Stimulated activated CD4-positive, alpha-beta T cell treated with anti-CD3 and anti-CD28 coated beads, TNF-alpha, amount 100 ng/mL, for 1 hour (primary cell): ENCODE measurements around the gene MTNR1B.

Source experiments
- DNase-seq, 3 donors: peaks; one replicate each; pipeline ENCODE4 v3.0.0-alpha.2; 2020; ENCODE audit warnings: low read depth in 3 of 3, low spot score in 1 of 3

Gene MTNR1B

DNA sequence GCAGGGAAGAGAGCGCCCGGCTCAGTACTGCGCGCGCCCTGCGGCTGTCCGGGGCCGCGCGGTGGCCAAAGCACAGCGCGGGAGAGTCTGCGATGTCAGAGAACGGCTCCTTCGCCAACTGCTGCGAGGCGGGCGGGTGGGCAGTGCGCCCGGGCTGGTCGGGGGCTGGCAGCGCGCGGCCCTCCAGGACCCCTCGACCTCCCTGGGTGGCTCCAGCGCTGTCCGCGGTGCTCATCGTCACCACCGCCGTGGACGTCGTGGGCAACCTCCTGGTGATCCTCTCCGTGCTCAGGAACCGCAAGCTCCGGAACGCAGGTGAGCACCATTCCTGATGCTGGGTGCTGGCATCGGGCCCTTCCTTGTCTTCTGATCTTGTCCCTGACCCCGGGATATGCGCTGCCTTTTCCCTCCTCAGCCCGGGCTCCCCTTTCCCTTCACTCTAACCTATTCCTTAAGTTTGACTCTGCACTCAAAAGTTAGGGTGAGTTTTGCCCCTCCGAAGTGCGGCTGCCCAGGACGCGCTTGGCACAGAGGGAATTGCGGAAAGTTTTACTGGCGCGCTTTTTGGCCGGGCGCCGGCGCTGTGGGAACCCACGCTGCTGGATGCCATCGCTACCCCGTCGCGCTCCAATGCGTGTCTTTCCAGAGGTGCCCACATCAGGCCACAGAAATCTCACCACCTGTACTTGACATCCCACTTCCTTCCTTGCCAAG is at the start of gene MTNR1B:
Gene MTNR1B (plus strand): TSS at position 18 of the 714 bp plus-strand sequence. CDS start 75 bp downstream, at position 93.
- DNase-seq, result no peak

DNA sequence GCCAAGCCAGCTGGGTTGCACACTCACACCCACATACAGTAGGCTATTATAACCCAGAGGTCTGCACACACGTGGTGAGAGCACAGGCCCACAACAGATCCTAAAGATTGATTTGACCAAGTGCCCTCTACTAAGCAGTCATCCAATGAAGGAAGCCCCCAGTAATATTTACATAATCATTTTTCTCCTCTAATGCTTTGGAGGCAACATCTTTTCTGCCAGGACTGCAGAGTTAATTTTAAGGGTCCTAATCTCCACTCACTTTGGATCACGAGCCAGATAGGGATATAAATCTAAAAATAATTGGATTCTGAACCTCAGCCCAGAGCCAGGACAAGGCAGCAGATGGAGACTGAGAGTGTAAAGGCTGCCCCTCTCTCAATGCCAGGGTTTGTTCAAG is 49.1 kb upstream of the MTNR1B start:
- DNase-seq, result no peak

DNA sequence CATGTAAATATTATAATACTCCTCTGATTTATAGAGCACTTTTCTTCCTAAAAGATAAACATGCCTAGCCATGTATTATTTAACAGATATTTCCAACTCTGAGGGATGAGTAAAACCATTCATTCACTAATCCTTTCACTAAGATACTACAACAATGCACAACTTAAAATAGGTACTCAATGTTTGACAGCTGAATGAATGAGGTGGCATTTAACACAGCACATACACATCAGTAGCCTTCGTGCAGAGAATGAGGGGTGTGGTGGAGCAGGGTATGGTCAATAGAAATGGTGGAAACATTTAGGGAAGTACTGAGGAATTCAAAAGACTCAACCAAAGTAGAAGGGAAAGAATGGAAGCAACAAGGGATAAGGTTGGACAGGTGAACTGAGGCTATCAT is 46.7 kb upstream of the MTNR1B start:
- no peak for DNase-seq

DNA sequence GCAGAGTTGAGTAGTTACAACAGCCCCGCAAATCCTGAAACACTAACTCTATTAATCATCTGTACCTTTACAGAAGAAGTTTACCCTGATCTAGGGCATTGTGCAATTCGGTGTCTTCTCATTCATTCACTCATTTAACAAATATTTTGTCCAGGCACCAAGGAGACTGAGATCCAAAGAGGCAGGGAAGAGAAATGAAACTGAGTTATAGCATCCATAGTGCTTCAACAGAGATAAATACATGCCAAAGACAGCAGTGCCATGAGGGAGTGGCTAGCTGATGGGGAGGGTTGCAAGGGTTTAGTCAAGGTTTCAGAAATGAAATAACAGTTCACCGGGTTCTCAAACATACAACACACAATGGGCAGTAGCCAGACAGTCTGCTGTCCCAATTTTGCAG is 40.2 kb upstream of the MTNR1B start:
- DNase-seq, result no peak

DNA sequence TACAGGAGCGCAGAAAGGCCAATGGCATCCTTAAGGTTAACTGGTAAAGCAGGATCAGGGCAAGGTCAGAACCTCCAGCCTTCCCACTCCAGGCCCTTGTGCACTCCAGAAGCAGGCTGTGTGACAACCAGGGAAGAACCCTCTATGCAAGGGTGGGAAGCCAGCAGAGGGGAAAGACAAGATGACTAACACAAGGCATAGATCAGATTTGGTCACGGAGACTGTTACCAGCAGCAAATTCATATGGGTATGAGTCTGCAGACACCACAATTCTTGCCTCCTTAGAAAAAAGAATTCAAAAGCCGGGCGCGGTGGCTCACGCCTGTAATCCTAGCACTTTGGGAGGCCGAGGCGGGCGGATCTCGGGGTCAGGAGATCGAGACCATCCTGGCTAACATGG is 39.8 kb upstream of the MTNR1B start:
- DNase-seq, result no peak

DNA sequence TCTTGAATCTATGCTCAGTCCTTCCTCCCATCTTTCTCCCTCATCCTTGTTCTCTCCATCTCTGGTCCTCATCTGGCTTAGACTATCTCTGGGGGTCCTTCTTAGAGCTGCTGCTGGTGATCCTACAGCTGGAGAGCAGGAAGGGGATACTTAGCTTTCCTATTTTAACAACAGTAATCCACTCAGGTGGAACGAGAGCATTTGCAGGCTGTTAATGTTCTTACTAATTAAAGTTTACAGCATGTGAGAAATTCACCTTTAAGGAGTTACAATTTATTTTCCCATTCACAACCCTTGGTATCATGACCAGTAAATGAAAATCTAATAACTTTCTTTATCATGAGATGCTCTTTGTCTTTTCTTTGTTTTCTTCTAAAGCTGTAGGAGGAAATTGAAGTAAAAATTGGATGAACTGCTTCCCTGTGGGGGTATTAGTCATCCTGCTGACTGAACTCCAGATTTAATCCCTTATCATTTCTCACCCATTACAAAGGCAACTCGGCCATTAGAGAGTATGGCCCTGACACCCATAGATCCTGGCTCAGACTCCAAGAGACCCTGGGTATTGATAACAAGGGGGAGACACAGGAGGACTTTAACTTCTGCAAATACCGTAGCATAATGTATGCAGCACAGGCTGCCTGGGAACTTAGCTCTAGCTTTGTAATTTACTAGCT is 37.6 kb upstream of the MTNR1B start:
- DNase-seq, result no peak

DNA sequence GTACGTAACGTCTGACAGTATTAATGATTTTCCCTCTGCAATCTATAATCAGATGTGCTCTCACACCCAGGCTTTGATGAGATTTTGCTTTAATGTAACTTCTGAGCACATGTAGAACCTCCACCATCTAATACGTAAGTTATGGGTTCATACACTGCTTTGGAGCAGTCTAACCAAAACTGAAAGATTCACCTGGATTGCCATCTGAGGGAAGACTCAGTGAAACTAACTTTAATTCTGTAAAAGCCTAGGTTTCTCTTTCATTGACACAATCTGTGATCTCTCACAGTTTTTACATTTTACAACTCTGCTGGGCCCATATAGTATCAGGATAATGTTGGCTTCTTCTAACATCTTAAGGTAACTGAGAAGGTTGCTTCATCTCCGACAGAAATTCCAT is 30.1 kb upstream of the MTNR1B start:
- no peak for DNase-seq

DNA sequence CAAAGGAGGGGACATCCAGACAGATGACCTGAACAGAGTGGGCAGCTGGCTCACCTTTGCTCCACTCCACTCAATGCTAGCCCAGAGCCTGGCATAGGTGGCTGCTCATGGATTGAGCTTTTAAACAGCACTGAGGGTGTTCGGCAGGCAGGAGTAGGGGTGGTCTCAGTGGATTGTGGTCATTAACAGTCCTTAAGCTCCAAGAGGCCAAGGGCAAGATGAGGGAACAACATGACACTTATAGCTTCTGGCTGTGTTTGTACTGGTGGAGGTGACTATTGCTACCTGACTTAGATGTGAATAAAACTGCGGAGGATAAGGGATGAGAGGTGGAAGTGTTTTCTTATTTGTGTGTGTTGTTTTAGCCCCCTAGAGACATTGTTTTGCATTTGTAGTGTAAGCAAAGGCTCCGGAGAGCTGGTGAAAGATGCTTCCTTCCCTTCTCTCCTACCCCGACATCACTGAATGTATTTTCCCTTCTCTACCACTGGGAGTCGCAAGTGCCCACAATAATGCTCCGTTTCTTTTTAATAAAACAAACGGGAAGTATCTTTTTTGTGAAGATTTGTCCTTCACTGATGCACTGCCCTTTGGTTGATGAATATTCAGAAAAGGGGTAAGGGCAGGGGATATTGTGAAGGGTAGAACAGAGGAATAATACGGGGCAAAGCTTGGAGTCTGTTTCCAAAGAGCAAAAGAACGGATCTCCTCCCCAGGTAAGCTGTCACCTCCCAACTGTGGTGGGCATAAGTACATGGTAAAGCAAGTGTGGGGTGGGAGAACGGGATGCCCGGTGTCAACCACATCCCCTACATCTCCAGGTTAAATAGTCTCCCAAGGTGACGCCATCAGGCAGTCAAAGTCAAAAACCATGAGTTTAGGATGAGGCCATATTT is 27.5 kb upstream of the MTNR1B start:
- no peak for DNase-seq

DNA sequence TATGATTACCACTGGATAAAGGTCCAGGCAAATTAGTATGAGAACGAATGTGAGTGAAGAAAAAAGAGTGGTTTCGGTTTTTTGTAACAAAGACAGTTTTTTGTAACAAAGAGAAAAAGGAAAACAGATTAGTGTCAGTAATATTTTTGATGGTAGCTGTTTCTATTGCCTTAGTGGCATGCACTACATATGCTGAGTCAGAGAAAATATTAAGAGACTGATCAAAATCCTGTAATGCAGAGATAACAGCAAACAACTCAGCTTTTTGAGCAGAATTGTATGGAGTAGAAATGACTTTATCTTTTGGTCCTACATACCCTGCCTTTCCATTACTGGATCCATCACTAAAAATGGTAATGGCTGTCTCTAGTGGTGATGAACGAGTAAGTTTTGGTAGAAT is 22.7 kb upstream of the MTNR1B start:
- no peak for DNase-seq

DNA sequence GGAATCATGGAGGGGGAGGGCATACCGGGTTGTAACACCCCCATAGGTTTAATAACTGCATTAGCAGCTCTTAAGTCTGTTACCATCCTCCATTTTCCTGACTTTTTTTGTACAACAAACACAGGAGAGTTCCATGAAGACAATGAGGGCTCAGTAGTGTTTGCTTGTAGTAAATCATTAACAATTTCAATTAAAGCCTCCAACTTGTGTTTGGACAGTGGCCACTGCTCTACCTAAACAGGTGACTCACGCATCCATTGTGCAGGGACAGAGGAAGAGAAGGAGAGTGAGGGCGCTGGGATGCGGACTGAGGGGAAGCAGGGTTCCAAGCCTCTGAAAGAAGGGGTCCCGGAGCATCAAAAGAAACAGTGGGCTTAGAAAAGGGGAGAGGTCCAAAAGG is 21.3 kb upstream of the MTNR1B start:
- DNase-seq, result no peak

DNA sequence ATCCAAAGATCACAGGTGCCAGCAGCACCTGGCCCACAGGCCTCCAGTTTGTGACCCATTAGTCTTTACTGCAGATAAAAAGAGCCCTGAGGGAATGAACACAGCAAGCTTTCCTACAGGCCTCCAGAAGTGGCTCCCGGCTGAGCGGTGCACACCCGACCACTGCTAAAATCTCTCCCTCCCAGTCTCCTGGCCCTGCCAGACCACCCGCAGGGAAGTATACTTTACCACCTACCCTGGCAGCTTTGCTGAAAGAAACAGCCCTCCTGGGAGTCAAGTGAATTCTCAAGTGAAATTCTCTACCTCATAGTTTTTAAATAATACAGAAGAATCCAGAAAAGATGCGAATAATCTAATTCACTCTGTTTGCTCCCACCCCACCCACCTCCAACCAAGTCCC is 15.4 kb upstream of the MTNR1B start:
- DNase-seq, result no peak

DNA sequence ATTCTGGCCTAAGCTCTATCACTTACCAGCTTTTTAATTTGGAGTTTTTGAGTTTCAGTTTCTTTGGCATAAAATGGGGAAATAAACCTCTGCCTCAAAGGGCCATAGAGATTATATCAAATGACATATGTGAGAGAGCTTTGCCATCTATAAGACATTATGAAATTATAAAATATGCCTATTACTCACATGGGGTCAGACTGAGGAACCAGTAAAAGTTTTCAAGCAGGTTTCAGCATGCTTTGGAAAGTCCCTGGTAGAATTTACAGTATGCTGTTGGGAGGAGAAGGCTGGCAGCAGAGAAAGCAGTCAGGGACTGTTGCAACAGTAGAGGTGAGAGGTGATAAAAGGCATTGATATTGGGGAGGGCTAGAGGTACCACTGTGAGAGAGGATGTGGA is 13.6 kb upstream of the MTNR1B start:
- no peak for DNase-seq

DNA sequence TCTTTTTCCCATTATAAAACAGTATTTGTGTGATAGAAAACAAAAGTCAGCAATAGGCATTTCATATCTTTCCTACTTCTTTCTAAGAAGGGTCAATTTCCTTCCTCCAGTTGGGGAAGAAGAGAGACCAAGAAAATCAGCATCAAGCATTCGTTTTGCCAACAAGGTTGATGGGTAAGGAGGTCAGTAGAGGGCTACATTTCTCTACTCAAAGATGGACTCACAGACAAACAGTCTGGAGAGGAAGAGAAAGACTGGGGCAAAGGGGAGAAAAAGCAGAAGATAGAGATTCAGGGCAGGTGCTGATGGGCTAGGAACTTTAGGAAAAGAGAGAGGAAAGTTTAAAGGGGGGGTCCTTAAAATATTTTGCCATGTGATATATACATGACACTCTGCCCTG is 8.6 kb upstream of the MTNR1B start:
- DNase-seq, result no peak

DNA sequence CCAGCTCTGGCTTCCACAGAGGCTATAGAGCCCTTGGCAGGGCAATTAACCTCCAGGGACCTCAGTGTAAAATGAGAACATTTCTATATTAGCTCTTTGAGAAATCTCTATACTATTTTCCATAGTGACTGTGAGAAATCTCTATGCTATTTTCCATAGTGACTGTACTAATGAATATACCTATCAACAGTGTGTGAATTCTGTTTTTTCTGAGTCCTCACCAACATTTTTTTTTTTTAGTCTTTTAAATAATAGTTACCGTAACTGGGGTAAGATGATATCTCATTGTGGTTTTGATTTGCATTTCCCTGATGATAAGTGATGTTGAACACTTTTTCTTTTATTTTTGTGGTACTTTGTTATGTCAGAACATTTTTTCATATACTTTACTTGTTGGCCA is 7.0 kb upstream of the MTNR1B start:
- no peak for DNase-seq

DNA sequence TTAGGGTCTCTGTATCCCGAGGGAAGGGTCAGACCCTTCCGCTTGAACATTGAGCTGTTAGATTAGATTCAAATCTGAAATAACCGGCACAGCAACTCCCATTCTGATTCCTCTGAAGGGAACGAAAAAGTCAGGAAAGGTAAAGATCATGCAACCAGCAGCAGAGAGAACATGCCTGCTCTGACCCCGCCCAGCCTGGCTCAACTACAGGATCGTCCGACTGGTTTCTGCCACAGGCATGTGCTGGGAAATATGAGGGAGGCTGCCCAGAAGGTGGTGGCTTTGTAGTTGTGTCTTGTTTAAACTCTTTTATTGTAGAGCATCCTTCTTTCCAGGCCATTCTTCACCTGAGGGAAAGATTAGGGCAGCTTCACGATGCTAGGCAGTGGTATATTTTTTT is 5.0 kb upstream of the MTNR1B start:
- no peak for DNase-seq

DNA sequence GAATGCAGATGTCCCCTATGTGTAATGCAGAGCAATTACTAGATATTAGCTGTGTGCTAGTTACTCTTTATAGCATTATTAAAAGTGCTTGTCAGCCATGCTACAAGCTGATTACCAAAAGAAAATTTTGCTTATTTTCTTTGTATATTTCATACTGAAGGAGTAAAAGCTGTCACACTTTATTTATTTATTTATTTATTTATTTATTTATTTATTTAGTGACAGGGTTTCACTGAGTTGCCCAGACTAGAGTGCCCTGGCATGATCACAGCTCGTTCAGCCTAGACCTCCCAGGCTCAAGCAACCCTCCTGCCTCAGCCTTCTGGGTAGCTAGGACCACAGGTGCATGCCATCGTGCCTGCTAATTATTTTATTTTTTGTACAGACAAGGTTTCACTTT is 4.3 kb upstream of the MTNR1B start:
- DNase-seq, result no peak

DNA sequence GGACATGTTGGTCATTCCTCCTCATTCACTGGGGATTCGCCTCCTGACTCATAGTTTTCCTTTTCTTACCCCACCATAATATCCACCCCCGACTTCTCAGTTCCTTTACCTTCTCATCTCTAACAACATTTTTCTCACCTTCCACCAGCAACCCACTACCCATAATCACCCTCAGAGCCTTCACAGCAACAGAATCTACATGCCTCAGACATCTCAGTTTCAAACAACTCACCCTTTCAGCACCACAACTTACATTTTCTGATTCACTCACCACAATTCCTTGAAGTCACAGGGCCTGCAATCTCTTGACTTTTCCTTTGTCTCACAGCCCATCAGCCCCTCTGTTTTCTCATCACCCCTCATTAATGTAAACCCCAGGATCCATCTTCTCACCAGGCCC is 2.3 kb upstream of the MTNR1B start:
- no peak for DNase-seq

DNA sequence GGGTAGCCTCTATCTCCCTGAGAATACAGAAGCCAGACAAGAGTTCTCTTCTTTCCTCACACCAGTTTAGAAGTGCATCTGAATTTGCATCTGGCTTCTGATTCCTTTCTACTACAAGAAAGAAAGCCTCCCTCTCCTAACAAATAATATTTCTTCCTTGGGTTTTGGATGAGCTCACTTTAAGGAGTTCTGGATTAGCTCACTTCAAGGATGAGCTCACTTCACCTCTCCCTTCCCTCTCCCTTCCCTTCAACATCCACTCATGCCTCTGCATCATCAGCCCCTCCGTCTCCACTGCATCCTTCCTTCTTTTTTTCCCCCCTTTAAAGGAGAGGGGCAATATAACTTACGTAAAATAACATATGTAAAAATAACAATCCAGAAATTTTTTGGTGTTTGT is 1.6 kb upstream of the MTNR1B start:
- DNase-seq, result no peak

DNA sequence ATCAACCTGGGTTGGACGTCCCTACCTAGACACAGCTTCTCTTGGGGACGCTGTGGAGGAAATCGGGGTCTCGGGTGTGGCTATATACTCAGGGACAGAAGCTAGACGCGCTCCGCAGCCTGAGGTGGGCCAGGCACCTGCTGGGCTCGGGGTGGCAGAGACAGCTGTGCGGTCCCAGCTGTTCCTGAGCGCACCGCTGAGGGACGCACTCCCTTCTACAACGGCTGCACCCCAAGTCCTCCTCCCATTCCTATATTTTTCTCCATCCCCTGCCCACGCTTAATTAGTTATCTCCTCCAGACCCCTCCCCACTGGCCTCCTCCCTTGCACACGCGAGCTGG is 188 bp upstream of the MTNR1B start:
- DNase-seq, result no peak

DNA sequence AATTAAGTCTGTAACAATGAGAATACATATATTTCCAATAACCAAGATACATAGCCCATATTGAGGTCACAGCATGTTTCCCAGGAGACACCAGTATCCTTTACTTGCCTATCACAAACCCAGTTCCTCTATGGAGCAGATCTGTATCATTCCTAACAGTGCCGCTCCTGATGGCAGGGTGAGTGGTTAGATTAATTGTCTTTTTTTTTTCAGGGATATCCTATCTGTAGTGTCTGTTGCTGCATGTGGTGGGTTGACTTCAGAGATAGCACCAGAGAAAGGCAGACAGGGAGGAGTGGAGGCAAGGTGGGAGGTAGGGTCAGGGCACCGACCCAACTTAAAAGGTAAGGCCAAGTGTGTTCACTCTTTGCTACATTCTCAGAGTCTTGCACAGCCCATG is 2.8 kb downstream of the MTNR1B start:
- no peak for DNase-seq

DNA sequence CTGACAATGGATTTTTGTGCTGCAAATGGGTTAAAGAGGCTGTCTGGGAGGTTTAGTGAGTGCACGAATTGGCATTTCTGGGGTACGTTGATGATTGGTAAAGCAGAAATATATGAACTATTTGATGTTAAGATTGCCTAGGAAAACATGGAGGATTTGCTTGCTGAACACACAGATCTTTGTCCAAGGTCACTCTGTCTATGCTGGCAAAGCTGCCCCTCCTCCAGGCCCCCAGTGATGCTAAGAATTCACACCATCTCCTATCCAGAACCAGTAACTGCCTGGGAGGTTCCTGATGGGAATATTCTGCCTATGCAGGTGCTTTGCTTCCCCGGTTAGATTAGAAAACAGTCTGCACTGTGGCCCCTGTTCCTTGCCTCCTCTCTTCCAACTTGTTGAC is 5.8 kb downstream of the MTNR1B start:
- no peak for DNase-seq

DNA sequence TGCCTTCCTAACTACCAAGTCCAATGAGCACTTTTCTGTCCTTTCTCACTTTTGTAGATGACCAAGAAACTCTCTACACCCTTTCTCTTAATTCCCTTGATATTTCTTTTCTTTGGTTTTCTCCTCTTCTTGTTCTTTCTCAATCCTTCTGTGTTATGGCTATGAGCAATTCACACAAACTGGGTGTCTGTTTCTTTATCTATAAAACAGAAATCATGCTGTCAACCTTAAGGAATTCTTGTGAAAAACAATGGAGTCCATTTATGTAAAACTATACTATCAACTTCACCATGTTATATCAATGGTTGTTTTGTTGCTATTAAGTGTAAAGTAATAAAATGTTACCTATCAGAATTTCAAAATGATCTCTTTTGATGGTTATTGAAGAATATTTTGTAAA is 7.2 kb downstream of the MTNR1B start:
- no peak for DNase-seq
